ENCODE data around the gene NRL.

DNA sequence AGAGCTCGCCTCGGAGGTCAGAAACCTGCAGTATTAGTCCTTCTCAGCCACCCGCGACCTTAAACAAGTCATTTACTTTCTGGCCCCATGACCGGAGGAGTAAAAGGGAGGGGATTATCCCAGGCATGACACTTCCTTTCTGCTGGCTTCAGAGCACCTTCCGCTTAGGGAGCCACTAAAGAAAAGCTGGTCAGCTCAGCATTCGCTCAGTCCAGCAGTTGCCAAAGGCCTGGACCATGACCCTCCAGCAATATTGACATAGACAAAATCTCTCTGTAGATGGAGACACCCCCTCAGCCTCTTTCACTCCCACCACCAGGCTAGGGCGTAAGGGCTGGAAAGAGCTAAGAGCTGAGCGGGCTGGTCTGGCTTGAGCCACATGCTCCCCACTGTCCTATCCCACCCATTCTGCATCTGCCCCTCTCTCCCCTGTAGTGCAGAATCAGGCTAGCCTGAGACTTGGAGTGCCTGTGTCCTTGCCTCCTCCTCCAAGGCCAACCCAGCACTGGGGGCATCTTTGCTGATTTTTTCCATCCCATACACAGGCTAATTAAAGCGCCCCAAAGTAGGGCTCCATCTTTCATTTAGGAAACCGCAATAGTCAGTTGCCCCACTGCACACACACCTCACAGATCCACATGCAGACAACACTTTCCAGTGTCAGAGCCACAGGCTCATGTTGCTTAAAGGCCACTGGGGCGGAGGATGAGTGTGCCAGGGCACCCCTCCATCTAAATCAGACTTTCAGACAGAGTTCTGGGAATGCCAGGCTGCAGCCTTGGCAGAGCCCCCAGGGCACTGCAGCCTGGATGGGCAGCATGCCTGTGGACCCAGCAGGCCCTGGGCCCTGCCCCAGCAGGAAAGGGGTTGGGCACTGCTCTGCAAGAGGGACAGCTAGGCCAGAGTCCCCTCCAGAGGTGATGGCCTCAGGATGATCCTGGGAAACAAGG, 47.3 kb downstream of the NRL start:
- TF ChIP-seq, protein P1, sequence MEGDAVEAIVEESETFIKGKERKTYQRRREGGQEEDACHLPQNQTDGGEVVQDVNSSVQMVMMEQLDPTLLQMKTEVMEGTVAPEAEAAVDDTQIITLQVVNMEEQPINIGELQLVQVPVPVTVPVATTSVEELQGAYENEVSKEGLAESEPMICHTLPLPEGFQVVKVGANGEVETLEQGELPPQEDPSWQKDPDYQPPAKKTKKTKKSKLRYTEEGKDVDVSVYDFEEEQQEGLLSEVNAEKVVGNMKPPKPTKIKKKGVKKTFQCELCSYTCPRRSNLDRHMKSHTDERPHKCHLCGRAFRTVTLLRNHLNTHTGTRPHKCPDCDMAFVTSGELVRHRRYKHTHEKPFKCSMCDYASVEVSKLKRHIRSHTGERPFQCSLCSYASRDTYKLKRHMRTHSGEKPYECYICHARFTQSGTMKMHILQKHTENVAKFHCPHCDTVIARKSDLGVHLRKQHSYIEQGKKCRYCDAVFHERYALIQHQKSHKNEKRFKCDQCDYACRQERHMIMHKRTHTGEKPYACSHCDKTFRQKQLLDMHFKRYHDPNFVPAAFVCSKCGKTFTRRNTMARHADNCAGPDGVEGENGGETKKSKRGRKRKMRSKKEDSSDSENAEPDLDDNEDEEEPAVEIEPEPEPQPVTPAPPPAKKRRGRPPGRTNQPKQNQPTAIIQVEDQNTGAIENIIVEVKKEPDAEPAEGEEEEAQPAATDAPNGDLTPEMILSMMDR (IDR thresholded peaks at IDR 0.05) = no peak
- TF ChIP-seq ZFX (IDR thresholded peaks at IDR 0.05; ENCODE audit: borderline replicate concordance) = no peak

Measured in 22Rv1 (cell line).